ENCODE results near the gene KIAA0753.

Gene KIAA0753

GRCh38 chr17:6568184-6568758 lies 72.2 kb downstream of the KIAA0753 start:
- no peak for DNase-seq

- no peak for DNase-seq
Observed at GRCh38 chr17:6567528-6568183, 72.9 kb downstream of the KIAA0753 start.

GRCh38 chr17:6561446-6561845 lies 79.1 kb downstream of the KIAA0753 start:
- DNase-seq = no peak

GRCh38 chr17:6560496-6560895 lies 80.0 kb downstream of the KIAA0753 start:
- no peak for DNase-seq

- no peak for DNase-seq
Observed at GRCh38 chr17:6559753-6560215, 80.7 kb downstream of the KIAA0753 start.

GRCh38 chr17:6558932-6559752 lies 81.4 kb downstream of the KIAA0753 start:
- no peak for DNase-seq

- DNase-seq = no peak
Observed at GRCh38 chr17:6558276-6558675, 82.2 kb downstream of the KIAA0753 start.

GRCh38 chr17:6557040-6557438 lies 83.5 kb downstream of the KIAA0753 start:
- no peak for DNase-seq

GRCh38 chr17:6556121-6557039 lies 84.1 kb downstream of the KIAA0753 start, which contains the start of gene PITPNM3:
PITPNM3 (minus strand) TSS chr17:6556555; CDS start chr17:6556406, 149 bp downstream.
- DNase-seq = no peak

GRCh38 chr17:6555331-6556120 lies 85.0 kb downstream of the KIAA0753 start:
- DNase-seq = no peak

- no peak for DNase-seq
Observed at GRCh38 chr17:6554871-6555330, 85.6 kb downstream of the KIAA0753 start.

GRCh38 chr17:6554342-6554741 lies 86.2 kb downstream of the KIAA0753 start:
- no peak for DNase-seq

GRCh38 chr17:6551869-6552531 lies 88.5 kb downstream of the KIAA0753 start:
- no peak for DNase-seq

- no peak for DNase-seq
Observed at GRCh38 chr17:6551356-6551755, 89.2 kb downstream of the KIAA0753 start.

- no peak for DNase-seq
Observed at GRCh38 chr17:6549384-6550036, 91.0 kb downstream of the KIAA0753 start.

GRCh38 chr17:6548578-6549330 lies 91.8 kb downstream of the KIAA0753 start:
- no peak for DNase-seq

- DNase-seq = no peak
Observed at GRCh38 chr17:6548034-6548433, 92.5 kb downstream of the KIAA0753 start.

GRCh38 chr17:6547336-6547735 lies 93.2 kb downstream of the KIAA0753 start:
- DNase-seq = no peak

- DNase-seq = no peak
Observed at GRCh38 chr17:6546069-6546718, 94.3 kb downstream of the KIAA0753 start.
